Stimulated activated CD8-positive, alpha-beta memory T cell treated with anti-CD3 and anti-CD28 coated beads, Interleukin-12 subunit alpha, Interleukin-12 subunit beta, amount 100 ng/mL, for 4 hours (primary cell): ENCODE data around the gene RAB4B.
A peak's percentile ranks its signal among the peaks of the same experiment; 100 is the strongest.
"Not testable (repeated sequence)": the region's sequence is repeated elsewhere in the genome, so short reads cannot be mapped to it uniquely, and the experiment has no call there.

Source experiments
- DNase-seq: peaks from one replicate; pipeline ENCODE4 v3.0.0-alpha.2; 2020; ENCODE audit warnings: low read depth

Gene RAB4B

GRCh38 chr19:40822704-40823553 lies 44.9 kb downstream of the RAB4B start:
- not testable (repeated sequence) for DNase-seq

DNA sequence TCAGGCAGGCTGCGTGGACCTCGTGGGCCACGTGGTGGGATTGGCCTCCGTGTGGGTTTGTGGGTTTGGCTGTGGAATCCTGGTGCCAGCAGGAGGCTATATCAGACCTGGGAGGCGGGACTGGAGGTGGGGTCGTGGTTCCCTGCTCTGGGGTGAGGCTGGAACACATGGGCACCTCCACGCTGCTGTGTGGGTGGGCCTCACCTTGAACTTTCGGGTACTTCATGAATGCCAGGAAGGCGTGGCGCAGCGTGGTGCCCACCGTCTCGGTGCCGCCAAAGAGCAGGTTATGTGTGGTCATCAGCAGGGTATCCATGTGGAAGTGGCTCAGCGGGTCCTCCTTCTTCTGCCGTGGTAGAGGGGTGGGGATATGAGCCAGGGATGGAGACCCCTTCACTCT lies 46.9 kb downstream of the RAB4B start:
- DNase-seq, result not testable (repeated sequence)

GRCh38 chr19:40825460-40826095 lies 47.5 kb downstream of the RAB4B start:
- not testable (repeated sequence) for DNase-seq

DNA sequence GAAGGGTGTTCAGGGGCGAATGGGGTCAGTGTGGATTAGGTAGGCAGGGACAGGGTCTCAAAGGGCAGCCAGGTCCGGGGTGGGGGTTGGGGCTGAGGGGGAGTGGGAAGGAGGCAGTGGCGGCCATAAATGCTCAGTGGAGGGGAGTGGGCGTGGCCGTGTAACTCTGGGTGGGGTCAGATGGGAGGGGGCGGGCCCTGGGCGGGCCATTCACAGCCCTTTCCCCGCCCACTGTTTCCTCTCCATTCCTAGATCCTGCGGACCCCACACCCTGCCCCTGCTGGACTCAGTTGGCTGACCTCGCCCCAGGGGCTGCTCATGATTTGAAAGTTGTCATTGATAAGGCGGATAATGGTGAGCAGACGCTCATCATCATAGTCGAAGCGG lies 48.3 kb downstream of the RAB4B start:
- DNase-seq, result not testable (repeated sequence)

- DNase-seq, result not testable (repeated sequence)
Measured at GRCh38 chr19:40826699-40827385, 48.8 kb downstream of the RAB4B start.

- no peak for DNase-seq
Measured at GRCh38 chr19:40827386-40828247, 49.6 kb downstream of the RAB4B start.

- no peak for DNase-seq
Measured at GRCh38 chr19:40829205-40829604, 51.2 kb downstream of the RAB4B start.

DNA sequence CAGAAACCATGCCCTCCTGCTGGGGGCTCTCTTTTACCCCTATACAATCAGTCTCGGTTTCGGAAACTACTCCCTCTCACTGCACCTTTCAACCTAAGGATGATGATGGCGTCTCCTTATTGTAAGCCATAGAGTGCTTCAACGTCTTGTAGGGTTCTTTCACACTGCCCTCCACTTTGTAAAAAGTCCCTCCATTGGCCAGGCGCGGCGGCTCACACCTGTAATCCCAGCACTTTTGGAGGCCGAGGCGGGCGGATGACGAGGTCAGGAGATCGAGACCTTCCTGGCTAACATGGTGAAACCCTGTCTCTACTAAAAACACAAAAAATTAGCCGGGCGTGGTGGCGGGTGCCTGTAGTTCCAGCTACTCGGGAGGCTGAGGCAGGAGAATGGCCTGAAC lies 52.7 kb downstream of the RAB4B start:
- not testable (repeated sequence) for DNase-seq

DNA sequence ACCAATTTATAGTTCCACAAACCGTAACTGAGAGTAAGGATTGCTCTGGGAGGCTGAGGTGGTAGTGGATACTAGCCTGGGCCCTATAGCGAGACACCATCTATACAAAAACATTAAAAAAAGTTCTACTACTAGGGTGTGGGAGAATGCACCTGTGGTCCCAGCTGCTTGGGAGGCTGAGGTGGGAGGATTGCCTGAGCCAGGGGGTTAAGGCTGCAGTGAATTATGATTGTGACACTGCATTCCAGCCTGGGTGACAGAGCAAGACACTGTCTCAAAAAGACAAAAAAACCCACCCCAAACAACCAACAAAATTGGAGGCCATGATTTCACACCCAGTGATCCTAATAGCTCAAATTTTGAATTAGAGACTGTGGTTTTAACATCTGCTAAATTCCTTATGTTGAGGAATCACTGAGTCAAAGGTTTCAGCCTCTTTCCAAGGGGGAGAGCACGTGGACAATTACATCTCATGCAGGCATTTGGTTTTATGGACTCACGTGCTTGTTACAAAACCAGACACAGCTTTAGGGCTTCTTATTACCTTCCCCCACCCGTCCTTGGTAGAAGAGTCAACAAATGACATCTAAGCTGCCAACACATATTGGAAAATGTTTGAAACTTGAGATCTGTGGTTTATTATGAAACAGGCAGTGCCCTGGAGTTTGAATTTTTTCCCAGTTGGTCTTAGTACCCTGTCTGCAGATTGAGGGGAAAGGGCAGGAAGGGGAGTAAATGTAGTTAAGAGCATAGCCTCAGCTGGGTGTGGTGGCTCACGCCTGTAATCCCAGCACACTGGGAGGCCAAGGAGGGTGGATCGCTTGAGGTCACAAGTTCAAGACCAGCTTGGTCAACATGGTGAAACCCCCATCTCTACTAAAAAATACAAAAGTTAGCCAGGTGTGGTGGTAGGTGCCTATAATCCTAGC lies 53.7 kb downstream of the RAB4B start:
- no peak for DNase-seq

DNA sequence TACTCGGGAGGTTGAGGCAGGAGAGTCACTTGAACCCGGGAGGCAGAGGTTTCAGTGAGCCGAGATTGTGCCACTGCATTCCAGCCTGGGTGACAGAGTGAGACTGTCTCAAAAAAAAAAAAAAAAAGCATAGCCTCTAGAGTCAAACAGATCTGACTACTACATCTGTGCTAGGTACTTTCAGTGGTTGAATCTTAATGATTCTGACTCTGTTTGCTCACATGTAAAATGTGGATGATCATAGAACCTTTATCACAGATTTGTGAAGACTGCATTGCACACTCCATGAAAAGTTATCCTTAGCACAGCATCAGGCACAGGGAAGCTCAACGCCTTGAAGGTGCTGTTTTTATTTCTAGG lies 54.4 kb downstream of the RAB4B start:
- not testable (repeated sequence) for DNase-seq

DNA sequence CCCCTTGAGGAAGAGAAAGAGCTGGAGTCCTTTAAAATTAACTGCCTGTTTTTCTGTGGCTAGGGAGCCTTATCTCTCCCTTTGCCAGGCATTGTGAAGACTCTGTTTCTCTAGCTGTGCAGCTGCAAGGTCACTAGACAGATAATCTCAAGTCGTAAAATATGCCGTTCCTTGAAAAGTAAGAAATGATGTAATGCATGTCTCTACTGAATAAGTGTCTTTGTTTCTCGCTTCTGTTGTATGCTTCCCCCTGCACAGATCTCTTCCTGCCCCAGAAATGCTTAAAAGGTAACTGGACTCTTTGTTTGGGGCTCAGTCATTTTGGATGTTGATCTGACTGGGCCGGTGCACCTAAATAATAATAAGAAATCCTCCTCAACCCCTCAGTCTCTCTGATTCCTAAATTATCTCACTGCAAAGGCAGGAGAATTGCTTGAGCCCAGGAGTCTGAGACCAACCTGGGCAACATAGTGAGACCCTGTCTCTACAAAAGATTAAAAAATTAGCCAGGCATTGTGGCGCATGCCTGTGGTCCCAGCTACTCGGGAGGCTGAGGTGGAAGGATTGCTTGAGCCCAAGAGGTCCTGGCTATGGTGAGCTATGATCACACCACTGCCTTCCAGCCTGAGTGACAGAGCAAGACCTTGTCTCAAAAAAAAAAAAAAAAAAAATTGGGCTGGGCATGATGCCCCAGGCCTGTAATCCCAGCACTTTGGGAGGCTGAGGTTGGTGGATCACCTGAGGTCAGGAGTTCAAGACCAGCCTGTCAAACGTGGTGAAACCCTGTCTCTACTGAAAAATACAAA lies 55.9 kb downstream of the RAB4B start:
- DNase-seq, result not testable (repeated sequence)

- no peak for DNase-seq
Measured at GRCh38 chr19:40836754-40837429, 58.8 kb downstream of the RAB4B start.

DNA sequence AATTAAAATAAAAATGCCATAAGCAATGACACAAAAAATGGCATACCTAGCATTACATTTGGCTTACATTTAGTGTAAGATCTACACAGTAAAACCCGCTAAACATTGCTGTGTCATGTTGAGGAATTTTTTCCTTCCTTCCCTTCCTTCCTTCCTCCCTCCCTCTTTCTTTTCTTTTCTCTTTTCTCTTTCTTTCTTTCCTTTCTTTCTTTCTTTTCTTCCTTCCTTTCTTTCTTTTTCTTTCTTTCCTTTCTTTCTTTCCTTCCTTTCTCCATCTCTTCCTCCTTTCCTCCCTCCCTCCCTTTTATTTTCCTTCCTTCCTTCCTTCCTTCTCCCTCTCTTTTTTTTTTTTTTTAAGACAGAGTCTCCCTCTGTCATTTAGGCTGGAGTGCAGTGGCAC lies 60.4 kb downstream of the RAB4B start:
- DNase-seq, result not testable (repeated sequence)

GRCh38 chr19:40842012-40842411 lies 64.0 kb downstream of the RAB4B start:
- DNase-seq, result not testable (repeated sequence)

DNA sequence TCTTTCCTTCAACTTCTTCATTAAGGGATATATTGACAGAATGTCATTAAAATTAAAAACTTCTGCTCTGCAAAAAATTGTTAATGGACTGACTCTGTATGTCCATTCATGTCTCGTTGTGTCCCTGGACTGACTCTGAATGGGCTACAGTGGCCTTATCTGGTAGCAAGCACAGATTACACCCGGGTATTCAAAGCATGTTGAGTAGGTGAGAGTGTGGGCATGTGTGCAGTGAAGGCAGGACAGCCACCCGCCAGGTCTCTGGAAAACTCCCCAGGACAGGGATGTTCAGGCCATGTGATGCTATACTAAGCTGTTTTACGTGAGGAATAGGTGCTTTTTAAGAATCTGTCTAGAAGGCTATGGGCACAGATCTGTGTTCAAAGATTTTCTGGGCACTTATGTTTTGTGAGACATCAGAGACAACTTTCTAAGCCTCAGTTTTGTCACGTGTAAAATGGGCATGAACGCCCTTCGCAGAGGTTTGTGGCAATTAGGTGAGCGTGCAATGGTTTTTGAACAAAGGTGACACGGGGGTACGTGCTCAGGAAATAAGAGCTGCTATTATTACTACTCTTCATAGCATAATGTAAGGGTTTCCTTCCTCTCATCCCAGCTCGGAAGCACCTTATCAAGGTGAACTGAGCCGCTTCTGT lies 65.1 kb downstream of the RAB4B start:
- DNase-seq, result not testable (repeated sequence)

DNA sequence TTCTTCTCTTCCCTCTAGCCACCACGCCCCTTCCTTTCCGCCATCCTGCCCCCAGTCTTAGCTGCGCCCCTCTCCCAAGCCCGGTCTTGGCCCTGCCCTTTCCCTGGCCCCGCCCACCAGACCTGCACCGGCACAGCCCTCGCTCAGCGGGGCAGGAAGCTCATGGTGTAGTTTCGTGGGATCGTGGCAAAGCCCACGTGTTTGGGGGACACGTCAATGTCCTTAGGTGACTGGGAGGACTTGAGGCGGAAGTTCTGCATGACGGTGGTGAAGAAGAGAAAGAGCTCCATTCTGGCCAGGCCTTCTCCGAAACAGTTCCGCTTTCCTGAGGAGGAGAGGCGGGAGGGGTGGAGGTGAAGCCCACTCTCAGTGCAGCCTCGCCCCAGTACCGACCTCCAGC lies 65.6 kb downstream of the RAB4B start:
- peak; percentile 64 for DNase-seq
